GM19455 (cell line): Measurements from ENCODE around the gene RPL7L1.

Experiments used
- ATAC-seq: cut with Tn5 transposase; IDR thresholded peaks from one replicate; pipeline ENCODE4 v1.9.1; 2021; ENCODE audit not compliant: unreplicated experiment

The RPL7L1 gene

DNA sequence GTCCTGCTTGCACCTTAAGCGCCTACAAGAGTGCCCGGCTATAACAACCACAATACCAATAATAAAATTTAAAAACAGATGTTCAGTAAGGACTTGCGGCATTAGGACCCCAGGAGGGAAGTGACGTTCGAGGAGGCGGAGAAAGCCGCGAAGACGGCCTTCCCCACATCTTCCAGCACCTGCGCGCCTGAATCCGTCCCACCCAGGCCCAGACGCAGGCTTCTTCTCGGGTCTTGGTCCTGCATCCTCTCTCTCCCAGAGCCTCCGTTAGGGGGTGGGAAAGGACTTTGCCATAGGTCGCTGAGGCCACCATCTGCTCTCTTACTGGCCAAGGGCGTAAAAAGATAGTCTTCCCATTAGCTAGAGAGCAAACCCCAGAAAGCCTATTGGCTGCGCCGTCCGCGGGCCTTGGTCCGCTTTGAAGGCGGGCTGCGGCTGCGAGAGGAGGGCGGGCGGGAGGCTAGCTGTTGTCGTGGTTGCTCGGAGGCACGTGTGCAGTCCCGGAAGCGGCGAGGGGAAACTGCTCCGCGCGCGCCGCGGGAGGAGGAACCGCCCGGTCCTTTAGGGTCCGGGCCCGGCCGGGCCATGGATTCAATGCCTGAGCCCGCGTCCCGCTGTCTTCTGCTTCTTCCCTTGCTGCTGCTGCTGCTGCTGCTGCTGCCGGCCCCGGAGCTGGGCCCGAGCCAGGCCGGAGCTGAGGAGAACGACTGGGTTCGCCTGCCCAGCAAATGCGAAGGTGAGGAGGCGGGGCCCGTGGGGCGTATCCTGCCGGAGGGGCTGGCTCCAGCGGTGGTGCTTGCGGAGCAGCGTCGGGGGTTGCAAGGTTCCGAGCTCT is 49.8 kb downstream of the RPL7L1 start, which contains the start of gene CNPY3:
Gene CNPY3, plus strand, starts transcription at position 495 of the 835 bp plus-strand sequence. Its CDS starts 91 bp downstream, at position 586.
- peak; percentile 71 for ATAC-seq

DNA sequence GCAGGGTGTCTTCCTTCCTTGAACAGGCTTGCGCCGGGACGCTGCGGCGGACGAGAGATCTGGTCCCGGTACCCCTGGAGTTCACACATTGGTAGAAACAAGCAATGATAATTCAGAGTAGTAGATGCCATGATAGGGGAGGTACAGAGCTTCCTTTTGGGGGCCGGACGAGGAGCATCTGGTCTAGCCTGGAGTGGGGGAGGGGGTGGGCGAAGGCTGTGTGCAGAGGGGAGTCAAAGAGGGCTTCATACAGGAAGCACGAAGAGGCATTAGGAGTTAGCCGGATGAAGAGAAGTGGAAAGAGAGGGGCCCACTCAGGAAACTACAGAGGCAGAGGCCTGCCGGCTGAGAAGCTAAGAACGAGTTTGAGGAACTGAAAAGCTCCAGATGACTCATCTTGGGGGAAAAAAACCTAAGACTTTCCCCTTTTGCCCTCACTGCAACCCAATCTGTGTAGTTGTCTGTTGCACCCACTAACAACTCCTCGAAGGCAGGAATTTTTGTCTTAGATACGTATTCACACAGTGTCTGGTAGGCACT is 50.5 kb downstream of the RPL7L1 start:
- peak; percentile 46 for ATAC-seq

DNA sequence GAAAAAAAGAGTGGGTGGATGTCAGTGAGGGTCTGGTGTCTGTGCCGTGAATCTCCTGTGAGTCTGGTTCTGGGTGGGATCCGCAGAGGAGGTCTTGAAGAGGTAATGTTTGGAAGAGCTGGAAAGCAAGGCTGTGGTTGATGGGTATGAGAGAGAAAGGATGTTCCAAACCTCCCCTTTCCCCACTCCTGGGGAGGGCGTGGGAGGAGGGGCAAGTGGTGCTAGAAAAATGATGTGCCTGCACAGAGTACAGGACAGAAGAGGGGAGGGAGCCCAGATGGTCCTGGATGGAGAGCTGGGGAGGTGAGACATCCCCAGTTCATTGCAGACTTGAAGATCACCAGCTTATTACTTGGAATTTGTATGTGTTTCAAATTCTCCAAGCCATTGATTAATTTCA is 53.0 kb downstream of the RPL7L1 start:
- no peak for ATAC-seq

DNA sequence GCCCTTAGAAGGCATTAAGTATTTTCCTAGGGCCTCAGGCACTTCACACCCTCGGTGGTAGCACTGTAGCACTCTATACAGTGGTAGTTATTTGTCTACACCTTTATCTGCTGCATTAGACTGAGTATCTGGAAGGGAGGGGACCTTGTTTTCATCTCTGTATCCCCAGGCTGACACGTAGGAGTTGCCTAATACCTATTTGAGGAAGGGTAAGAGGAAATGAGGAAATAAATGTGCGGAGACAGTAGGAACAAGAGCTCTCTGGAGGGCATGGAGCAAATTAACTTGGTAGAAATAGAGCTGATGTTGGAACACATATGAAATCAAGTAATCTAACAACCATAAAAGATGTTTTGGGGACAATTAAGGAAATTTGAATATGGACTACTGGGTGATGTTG is 53.8 kb downstream of the RPL7L1 start:
- no peak for ATAC-seq

DNA sequence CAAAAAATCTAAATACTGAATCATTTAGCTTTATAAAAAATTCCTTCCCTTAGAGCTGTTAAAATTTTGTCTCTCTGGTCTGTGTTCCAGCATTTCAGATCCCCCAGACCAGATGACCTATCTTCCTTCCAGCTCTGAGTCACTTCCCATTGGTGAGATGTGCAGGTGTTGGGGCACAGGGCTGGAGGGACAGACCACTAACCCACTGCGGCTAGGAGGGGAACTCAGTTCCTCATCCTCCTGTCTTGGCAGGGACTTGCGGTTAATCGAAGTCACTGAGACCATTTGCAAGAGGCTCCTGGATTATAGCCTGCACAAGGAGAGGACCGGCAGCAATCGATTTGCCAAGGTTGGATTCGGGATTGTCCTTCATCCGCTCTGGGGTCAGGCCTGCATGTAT is 55.9 kb downstream of the RPL7L1 start:
- no peak for ATAC-seq

DNA sequence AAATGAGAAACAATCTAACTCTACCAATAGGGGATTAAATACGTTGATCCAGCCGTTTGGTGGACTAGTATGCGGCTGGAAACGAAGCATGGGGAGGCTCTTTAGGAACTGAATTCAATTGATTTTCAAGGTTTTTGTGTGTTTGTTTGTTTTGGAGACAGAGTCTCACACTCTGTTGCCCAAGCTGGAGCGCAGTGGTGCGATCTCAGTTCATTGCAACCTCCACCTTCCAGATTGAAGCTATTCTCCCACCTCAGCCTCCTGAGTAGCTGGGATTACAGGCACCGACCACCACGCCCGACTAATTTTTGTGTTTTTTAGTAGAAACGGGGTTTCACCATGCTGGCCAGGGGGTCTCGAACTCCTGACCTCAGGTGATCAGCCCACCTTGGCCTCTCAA is 57.0 kb downstream of the RPL7L1 start:
- no peak for ATAC-seq

DNA sequence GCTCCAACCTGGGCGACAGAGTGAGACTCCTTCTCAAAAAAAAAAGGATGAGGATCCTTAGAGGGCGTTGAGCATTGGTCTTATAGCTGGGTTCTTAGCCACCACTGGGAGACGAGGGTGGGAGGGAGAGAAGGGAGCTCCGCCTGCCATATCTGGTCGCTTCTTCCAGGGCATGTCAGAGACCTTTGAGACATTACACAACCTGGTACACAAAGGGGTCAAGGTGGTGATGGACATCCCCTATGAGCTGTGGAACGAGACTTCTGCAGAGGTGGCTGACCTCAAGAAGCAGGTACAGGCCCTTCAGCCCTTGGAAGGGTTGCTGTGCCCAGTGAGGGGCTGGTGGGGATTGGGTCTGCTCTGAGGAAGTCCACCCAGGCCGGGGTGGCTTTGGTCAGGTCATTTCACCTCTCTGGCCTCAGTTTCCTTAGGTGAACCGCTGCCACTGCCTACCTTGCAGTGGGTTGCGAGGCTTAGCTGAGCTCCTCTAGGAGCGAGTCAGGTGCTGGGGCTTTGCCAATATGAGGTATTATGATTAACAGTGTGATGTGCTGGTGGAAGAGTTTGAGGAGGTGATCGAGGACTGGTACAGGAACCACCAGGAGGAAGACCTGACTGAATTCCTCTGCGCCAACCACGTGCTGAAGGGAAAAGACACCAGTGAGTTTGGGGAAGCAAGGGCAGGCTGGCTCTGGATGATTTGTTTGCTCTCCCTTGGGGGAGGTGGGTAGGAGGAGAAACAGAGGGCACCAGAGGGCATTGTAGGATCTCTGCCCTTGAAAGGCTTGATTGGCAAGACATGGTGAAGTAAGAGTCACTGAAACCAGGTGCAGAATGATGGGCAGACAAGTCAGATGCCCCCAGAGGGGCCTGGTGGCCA is 58.4 kb downstream of the RPL7L1 start:
- no peak for ATAC-seq

DNA sequence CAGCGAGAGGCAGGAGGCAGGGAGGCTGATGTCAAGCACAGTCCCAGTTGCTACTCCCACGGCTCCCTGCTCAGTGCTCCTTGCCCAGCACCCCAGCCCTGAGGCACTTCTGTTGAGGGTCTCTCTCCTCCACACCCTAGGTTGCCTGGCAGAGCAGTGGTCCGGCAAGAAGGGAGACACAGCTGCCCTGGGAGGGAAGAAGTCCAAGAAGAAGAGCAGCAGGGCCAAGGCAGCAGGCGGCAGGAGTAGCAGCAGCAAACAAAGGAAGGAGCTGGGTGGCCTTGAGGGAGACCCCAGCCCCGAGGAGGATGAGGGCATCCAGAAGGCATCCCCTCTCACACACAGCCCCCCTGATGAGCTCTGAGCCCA is 59.0 kb downstream of the RPL7L1 start:
- ATAC-seq: no peak

DNA sequence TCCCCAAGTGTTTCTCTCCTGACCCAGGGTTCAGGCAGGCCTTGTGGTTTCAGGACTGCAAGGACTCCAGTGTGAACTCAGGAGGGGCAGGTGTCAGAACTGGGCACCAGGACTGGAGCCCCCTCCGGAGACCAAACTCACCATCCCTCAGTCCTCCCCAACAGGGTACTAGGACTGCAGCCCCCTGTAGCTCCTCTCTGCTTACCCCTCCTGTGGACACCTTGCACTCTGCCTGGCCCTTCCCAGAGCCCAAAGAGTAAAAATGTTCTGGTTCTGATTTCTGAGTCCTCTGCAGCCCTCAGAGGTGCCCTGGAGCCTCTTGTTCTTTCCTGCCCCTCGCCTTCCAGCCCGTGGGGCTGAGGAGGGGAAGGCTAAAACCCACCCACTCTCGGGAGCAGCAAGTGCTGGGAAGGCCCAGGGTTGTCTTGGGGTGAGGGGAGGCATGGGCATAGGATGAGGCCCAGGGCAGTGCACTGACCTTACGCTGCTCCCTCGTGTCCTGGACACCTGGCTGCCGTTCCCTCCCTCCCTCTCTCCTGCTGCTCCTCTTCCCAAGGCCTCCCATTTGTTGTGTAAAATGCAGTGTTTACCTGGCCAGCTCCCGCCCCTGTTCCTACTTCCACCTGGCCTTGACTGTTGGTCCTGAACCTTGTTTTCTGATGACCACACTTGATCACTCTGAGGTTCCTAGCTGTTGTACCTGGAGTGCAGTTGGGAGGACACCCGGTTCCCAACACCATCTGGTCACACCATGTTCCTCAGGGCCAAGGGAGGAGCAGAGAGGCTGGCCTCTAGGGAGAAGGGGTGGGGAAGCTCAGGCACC is 59.8 kb downstream of the RPL7L1 start:
- no peak for ATAC-seq
